MM.1S (cell line): Measurements from ENCODE around the gene PRR20D.
"Not testable (repeated sequence)": the region's sequence is repeated elsewhere in the genome, so short reads cannot be mapped to it uniquely, and the experiment has no call there.

Experiments used
- EZH2 ChIP-seq: fragments of 300-600 bp; sonication (generic); optimal IDR thresholded peaks from 2 replicates; pipeline ENCODE3; 2017; ENCODE audit warnings: low read depth, mild to moderate bottlenecking, antibody characterized with exemption, low read length, mixed read lengths
- EZH2phosphoT487 ChIP-seq: fragments of 300-600 bp; sonication (generic); IDR thresholded peaks from 2 replicates; pipeline ENCODE4 v1.6.1; 2018; ENCODE audit warnings: antibody characterized with exemption, low read length
- TF ChIP-seq, protein P1 (sequence below): fragments of 300-600 bp; sonication (generic); IDR thresholded peaks from 2 replicates; pipeline ENCODE4 v1.5.1; 2016; ENCODE audit warnings: antibody characterized with exemption, low read length, mixed read lengths

DNA sequence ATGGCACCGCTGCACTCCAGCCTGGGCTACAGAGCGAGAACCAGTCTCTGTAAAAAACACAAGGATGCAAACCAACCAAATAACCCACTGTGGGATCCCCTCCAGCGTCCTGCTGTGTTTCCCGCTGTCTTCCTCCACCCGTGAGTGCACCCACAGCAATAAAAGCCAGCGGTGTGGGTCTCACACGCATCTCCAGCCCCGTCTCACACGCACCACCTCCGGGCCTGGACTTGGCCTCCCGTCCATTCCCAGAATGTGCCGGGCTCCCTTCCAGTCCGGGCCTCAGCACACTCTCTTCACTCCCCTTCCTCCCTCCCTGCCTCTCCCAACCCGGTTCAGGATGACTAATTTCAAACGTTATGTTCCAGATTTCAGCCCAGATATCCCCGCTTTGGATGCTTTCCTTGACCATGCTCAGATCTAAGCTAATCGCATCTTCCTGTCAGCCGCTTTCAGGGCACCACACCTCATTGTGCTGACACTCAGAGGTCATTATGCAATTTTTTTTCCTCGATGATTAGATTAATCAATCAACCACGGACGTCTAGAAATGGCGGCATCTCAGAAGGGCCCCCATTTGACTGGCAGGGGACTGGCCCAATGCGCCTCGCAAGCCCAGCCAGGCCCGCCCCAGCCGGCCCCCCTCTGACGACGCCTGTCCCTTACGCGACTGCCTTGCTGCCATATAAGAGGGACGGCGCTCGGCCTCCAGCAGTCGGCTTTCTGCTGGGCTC lies 20.0 kb upstream of the PRR20D start, which contains the start of gene PRR20A:
- TF ChIP-seq, protein P1, sequence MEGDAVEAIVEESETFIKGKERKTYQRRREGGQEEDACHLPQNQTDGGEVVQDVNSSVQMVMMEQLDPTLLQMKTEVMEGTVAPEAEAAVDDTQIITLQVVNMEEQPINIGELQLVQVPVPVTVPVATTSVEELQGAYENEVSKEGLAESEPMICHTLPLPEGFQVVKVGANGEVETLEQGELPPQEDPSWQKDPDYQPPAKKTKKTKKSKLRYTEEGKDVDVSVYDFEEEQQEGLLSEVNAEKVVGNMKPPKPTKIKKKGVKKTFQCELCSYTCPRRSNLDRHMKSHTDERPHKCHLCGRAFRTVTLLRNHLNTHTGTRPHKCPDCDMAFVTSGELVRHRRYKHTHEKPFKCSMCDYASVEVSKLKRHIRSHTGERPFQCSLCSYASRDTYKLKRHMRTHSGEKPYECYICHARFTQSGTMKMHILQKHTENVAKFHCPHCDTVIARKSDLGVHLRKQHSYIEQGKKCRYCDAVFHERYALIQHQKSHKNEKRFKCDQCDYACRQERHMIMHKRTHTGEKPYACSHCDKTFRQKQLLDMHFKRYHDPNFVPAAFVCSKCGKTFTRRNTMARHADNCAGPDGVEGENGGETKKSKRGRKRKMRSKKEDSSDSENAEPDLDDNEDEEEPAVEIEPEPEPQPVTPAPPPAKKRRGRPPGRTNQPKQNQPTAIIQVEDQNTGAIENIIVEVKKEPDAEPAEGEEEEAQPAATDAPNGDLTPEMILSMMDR: not testable (repeated sequence)
- not testable (repeated sequence) for TF ChIP-seq EZH2phosphoT487, EZH2
